ENCODE results near the gene ARID3A.

ARID3A gene

DNA sequence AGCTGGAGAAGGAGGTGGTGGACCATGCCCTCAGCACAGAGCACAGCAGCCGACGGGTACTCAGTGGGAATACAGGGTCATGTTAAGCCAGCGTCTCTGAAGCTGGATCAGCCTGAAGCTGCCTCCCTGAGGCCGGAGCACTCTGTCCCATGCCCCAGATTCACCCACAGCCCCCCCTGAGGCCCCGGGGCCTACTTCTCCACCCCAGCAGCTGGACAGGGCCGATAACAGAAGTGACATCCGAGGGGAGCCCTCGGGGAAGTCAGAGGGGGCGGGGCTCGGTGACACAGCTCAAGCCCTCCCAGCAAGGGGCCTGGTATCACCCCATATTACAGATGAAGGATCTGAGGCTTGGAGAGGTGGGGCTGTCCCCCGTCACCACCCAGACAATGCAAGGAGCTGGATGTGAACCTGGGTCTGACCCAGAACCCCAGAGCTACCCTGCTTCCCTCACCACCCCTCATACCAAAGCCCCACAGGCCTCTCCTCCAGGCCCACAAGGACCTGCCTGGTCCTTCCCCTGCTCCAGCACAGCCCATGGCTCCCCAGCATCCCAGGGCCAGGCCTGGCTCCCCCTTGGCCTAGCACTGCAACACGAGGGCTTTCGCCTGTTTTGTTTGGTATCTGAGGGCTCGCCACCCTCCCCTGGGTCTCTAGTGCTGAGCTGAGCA is 18.5 kb upstream of the ARID3A start:
- FAIRE-seq: no peak
- DNase-seq (ENCODE audit: extremely low spot score, insufficient read length, low read depth): no peak

DNA sequence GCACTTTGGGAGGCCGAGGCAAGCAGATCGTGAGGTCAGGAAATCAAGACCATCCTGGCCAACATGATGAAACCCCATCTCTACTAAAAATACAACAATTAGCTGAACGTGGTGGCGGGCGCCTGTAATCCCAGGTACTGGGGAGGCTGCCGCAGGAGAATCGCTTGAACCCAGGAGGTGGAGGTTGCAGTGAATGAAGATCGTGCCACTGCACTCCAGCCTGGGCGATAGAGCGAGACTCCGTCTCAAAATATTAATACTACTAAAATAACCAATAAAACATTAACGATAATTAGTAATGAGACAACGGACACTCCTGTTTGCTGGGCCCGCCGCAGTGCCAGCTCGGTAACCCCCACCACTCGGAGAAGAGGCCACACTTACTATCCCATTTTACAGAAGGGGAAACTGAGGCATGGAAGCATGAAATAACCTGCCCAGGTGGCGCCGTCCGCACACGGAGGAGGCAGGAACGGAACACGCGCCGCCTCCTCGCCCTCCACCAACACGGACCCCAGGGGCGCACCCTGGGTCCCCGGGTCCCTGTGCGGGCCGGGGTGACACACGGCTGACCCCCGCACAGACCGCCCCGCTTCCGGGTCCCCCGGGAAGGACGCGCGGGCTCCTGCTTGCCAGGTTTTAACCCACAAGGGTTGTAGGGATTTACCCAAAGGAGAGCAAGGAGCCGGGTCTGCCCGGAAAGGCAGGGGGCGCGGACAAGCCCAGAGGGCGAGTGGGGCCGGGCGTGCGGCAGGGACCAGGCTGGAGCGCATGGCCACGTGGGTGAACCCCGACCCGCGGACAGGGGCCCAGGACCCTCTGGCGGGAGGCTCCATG is 14.4 kb upstream of the ARID3A start:
- FAIRE-seq (no peak), DNase-seq (ENCODE audit: extremely low spot score, insufficient read length, low read depth) (no peak)

DNA sequence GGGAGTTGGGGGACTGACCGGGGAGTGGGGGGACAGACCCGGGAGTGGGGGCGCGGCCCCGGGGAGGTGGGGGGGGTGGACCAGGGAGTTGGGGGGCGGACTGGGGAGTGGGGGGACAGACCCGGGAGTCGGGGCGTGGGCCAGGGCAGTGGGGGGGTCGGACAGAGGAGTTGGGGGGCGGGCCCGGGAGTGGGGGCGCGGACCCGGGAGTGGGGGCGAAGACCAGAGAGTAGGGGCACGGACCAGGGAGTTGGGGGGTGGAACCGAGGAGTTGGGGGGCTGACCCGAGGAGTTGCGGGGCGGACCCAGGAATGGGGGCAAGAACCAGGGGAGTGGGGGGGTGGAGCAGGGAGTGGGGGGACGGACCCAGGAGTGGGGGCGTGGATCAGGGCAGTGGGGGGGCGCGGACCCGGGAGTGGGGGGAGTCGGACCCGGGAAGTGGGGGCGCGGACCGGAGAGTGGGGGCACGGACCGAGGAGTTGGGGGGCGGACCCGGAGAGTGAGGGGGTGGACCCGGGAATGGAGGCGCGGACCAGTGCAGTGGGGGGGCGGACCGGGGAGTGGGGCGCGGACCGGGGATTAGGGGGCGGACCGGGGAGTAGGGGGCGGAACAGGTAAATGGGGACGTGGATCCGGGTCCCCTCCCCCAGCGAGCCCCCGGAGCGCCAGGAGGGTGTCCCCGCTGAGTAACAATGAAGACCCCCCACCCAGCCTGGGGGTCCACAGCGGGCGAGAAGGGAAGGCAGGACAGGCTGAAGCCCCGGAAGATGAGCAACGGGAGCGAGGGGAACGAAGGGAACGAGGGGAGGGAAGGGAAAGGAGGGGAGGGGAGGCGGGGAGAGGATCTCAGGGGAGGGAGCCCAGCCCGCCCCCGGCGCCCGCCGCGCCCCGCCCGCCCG is 13.4 kb upstream of the ARID3A start:
- DNase-seq (ENCODE audit: extremely low spot score, insufficient read length, low read depth): no peak
- FAIRE-seq: no peak

DNA sequence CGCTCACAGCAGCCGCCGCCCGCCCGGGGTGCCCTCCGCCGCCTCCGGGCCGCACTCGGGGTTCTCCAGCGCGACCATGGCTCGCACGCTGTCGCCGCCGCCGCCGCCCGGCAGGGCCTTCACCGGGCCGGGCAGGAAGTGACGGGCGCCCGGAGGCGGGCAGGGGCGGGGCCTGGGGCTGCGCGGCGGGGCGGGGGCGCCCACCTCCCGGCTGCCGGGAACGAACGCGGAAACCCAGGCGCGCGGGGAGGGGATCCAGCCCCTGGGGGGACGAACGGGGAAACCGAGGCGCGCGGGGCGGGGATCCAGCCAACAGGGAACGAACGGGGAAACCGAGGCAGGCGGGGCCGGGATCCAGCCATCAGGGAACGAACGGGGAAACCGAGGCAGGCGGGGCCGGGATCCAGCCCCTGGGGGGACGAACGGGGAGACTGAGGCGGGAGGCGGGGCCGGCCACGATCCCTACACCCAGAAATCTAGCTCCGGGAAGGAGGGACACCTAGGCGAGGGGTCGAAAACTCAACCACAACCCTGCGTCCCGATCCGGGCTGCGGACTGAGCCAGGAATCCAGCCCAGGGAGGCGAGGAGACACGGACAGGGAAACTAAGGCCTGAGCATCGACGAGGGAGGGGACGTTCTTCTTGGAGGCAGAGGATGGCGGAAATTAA is 12.6 kb upstream of the ARID3A start, which contains the start of gene R3HDM4:
R3HDM4 (minus strand) TSS at position 140 of the 669 bp plus-strand sequence; CDS start at position 78, 62 bp downstream.
- DNase-seq (ENCODE audit: extremely low spot score, insufficient read length, low read depth): no peak
- peak; percentile 45 for FAIRE-seq

DNA sequence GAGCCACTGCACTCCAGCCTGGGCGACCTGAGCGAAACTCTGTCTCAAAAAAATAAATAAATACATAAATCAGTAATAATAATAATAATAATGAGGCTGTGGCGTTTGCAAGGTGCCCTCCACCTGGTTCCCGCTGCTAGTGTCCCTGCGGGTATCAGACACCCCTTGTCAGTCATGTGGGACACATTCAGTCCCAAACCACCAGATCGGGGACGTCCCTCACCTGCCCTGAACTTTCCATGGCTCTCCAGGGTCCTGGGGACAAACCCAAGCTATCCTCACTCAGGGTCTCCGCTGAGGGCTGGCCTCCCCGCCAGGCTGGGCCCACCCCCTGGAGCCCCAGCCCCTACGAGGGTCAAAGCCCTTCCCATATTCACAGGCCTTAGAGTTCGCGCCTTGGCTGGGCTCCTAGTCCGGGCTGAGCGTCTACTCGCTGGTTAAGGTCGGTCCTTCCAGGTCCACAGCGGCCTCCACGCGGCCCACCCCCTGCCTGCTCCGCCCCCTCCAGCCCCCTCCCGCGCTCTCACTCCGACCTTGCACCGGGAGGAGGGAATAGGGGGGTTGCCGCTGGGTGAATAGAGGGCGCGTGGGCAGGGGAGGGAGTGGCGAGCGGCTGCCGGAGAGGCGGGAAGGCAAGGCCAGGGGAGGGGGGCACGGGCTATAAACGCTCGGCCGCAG is 9.1 kb upstream of the ARID3A start:
- DNase-seq (ENCODE audit: extremely low spot score, insufficient read length, low read depth) (no peak), FAIRE-seq (no peak)

DNA sequence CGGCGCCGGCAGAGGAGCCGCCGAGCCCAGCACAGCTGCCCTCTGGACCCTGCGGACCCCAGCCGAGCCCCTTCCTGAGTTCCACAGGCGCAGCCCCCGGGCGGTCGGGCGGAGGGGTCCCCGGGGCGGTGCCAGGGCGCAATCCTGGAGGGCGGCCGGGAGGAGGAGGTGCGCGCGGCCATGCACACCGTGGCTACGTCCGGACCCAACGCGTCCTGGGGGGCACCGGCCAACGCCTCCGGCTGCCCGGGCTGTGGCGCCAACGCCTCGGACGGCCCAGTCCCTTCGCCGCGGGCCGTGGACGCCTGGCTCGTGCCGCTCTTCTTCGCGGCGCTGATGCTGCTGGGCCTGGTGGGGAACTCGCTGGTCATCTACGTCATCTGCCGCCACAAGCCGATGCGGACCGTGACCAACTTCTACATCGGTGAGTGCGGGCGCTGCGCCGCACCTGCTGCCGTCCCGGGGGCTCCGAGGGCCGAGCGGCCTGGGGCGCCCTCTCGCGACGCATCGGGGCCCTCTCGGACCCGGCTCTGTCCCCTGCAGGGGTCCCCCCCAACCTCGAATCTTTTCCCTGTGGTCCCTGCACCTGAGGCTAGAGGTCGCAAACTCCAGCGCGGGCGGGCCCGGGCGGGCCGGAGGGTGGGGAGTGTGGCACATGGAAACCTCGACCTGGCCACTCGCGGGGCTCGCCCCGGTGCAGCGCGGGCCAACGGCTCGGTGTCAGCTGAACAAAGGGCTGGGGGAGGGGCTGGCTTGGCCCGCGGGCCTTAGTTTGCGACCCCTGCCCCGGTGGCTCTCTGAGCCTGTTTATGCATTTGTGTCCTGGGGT is 8.3 kb upstream of the ARID3A start, which contains the start of gene KISS1R:
KISS1R (plus strand) TSS at position 11 of the 829 bp plus-strand sequence; CDS start at position 181, 170 bp downstream.
- DNase-seq (ENCODE audit: extremely low spot score, insufficient read length, low read depth) (no peak), FAIRE-seq (no peak)

DNA sequence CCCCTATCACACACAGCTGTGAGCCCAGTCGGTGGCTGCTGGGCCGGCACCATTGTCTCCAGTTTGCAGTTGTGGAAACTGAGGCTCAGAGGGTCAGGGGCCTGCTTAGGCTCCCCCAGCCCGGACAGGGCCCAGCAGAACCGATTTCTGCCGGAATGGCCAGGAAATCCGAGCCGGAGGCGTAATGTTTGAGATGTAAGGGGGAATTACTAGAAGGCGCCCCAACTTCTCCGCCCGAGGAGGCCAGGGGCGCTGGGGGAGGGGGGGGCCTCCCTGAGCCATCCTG is 7.7 kb upstream of the ARID3A start:
- DNase-seq (ENCODE audit: extremely low spot score, insufficient read length, low read depth) (no peak), FAIRE-seq (no peak)

DNA sequence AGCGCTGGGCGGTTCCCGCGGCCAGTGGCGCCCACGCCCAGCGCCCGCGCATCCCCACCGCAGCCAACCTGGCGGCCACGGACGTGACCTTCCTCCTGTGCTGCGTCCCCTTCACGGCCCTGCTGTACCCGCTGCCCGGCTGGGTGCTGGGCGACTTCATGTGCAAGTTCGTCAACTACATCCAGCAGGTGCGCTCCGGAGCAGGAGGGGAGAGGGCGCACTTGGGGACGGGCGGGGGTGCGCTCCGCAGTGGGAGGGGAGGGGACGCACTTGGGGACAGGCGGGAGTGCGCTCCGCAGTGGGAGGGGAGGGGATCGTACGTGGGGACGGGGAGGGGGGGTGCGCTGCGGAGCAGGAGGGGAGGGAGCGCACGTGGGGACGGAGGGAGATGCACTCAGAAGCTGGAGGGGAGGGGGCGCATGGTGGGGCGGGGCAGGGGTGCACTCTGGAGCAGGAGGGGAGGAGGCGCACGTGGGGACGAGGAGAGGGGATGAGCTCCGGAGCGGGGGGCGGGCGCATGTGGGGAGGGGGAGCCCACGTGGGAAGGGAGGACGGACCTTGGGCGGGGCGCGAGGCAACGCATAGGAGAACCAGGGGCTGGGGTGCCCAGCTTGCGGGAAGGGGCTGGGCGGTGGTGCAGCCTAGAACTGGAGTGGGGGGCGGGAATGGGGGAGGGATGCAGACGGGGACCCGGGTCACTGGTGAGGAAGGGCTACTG is 7.2 kb upstream of the ARID3A start:
- no peak for FAIRE-seq
- no peak for DNase-seq (ENCODE audit: extremely low spot score, insufficient read length, low read depth)

DNA sequence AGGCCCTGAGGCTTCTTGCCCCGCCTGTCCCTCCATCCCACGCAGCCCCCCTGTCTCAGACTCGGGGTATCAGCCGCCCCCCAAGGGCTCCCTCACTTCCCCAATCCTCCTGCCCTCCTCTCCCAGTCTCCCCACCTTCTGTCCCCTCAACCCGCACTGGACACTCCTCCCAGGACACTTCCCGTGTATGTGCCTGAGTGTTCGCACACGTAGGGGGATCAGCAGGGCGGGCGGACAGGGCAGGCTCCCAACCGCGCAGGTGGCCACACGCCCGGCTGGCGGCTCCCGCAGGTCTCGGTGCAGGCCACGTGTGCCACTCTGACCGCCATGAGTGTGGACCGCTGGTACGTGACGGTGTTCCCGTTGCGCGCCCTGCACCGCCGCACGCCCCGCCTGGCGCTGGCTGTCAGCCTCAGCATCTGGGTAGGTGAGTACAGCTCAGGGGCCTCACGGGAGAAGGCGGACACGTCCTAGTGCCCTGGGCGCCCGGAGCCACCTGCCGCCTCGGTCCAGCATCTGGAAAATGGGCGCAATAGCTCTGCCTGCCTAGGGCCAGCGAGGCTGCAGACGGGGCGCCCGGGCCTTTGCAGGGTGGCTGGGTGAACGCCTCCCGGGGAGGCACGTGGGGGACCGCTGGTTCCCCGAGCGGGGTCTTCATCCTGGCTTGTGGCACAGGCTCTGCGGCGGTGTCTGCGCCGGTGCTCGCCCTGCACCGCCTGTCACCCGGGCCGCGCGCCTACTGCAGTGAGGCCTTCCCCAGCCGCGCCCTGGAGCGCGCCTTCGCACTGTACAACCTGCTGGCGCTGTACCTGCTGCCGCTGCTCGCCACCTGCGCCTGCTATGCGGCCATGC is 6.4 kb upstream of the ARID3A start:
- no peak for DNase-seq (ENCODE audit: extremely low spot score, insufficient read length, low read depth)
- no peak for FAIRE-seq

DNA sequence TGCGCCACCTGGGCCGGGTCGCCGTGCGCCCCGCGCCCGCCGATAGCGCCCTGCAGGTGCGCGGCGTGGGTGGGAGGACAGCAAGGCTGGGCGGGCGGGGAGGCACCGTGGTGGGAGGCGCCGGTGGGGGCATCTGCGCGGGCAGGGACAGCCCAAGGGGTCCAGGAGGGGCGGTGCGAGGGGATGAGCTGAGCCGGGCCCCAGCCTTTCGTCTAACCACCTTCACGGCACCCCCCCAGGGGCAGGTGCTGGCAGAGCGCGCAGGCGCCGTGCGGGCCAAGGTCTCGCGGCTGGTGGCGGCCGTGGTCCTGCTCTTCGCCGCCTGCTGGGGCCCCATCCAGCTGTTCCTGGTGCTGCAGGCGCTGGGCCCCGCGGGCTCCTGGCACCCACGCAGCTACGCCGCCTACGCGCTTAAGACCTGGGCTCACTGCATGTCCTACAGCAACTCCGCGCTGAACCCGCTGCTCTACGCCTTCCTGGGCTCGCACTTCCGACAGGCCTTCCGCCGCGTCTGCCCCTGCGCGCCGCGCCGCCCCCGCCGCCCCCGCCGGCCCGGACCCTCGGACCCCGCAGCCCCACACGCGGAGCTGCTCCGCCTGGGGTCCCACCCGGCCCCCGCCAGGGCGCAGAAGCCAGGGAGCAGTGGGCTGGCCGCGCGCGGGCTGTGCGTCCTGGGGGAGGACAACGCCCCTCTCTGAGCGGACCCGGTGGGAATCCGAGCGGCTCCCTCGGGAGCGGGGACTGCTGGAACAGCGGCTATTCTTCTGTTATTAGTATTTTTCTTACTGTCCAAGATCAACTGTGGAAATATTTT is 5.6 kb upstream of the ARID3A start:
- DNase-seq (ENCODE audit: extremely low spot score, insufficient read length, low read depth) (no peak), FAIRE-seq (peak; percentile 67)

DNA sequence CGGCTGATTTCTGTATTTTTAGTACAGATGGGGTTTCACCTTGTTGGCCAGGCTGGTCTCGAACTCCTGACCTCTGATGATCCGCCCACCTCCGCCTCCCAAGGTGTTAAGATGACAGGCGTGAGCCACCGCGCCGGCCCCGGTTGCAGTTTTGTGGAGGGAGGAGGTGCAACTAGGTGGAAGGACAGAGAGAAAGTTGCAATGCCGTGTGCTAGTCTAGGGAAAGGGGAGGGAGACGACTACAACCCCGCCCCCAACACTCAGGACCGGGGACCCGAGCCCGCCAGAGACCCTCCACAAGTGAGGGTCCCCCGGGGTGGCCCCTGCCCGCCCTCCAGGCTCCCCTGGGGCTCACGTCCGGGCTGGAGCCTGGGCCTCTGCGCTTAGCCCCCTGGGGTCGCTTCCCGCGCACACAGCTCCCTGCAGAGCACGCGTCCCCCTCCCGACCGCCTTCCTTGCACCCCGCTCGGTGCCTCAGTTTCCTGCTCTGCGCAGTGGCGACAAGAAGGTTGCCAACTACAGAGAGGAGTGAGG is 1.2 kb upstream of the ARID3A start:
- peak; percentile 66 for FAIRE-seq
- no peak for DNase-seq (ENCODE audit: extremely low spot score, insufficient read length, low read depth)

DNA sequence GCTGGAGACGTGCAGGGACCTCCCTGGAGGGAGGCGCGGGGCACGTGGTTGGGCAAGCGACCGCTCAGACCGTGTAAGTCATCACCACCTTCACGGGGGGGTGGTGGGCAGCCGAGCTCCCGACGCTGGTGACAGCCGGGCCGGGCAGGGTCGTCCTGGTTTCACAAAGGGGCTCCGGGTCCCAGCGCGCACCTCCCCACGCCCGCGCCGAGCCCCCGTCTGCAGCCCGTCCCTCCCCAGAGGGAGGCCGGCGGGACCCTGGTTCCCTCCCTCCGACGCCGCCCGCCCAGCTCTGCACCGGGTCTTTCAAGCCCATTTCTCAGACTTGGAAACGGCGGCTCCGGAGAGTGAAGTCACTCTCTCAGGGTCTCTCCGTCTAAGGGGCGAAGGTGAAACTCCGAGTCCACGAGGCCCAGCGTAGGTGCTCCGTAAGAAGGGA is 729 bp upstream of the ARID3A start:
- DNase-seq (ENCODE audit: extremely low spot score, insufficient read length, low read depth) (no peak), FAIRE-seq (peak; percentile 92)

DNA sequence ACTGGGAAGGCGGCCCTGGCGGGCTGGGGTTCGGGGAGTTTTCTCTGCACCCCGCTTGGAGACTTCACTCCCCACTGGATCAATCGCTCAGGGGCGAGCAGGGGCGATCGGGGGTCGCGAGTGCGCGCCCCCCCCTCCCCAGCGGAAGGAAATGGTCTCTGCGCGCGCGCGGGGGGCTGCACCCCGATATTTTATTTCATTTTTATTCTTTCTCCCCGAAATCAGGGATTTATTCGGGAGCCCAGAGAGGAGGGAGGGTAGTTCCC is 421 bp downstream of the ARID3A start:
- FAIRE-seq: no peak
- DNase-seq (ENCODE audit: extremely low spot score, insufficient read length, low read depth): no peak

DNA sequence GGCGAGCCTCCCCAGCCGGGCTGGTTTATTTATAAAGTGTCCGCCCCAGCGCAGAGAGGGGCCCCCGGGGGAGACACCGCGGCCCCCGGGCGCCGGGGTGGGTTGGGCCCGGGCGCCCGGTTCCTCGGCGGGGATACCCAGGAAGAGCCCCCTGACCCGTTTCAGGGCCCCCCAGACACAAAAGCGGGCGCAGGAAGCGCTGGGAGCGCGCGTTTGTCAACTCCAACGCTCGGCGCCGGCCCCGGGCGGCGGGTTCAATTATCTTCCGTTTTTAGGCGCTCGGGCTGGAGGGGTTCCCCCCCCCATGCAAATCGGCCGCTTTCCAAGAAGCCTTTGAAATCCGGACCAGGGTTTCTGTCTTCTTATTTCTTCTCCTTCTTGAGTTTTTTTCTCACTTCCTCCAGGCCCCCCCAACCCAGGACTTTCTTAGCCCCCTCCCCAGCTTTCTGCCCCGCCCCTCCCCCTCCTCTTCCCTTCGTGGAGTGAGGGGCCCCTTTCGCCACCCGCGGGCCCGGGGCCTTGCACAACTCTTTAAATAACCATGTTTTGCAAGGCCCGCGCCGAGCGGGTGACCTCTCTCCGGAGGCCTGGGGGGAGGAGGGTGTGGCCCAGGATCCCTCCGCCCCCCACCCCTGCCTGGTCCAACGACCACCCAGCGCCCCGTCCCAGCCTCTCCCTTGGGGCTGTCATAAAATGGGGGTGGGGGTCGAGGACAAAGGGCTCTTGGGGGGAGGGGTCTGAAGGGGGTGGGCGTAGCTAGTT is 935 bp downstream of the ARID3A start:
- no peak for DNase-seq (ENCODE audit: extremely low spot score, insufficient read length, low read depth)
- FAIRE-seq: peak; percentile 75

DNA sequence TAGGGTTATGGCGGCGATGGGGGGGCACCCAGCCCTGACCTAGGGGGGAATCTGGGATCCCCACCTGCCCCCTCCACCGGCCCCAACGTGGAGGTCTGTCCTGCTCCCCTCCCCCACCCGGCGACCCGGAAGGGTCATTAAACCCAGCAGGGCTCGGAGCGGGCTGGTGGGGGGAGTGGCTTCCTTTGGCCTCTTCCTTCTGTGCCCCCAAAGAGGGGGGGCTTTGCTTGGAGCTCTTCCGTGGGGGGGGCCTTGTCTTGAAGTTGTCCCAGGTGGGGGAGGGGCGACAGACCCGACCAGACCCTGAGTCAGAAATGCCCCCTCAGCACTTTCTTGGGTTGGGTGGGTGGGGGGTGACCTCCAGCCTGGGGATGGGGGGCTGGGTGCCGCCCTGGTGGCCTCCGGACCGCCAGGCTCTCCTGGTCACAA is 1.5 kb downstream of the ARID3A start:
- DNase-seq (ENCODE audit: extremely low spot score, insufficient read length, low read depth): no peak

More for the DNA sequence above, 1.5 kb downstream of the ARID3A start:
- FAIRE-seq: peak; percentile 35
